K562 (cell line): ENCODE data around the gene ARMC6. TPM values are rescaled to one million over a fixed set of nuclear protein-coding genes. Genes with fewer than 3 reads are reported as not detected.

Experiments used
- ATAC-seq: fragments of 200-7000 bp; cut with Tn5 transposase; 3 replicates; pipeline ENCODE4 v1.9.1; 2020; ENCODE audit warnings: moderate library complexity
- BruUV-seq: library from RNA; stranded (reverse); fragments of 400-500 nt; replicated peaks from 2 replicates; lab custom pipeline; 2021; lab: Mats Ljungman, UMichigan
- CTCF ChIA-PET: fragments of 300-600 bp; formaldehyde crosslinking; extraction: SDS; loops from one replicate; lab custom pipeline; 2021; ENCODE audit warnings: low intra/inter-chr PET ratio; lab: Yijun Ruan, JAX
- POLR2A ChIA-PET: fragments of 300-600, 350-650 bp; sonication (Branson Sonifier 250); formaldehyde crosslinking; extraction: SDS; loops from one replicate; lab custom pipeline; 2021; ENCODE audit warnings: antibody characterized with exemption, inconsistent platforms; lab: Yijun Ruan, JAX
- DNase-seq, 4 experiments: peaks; one replicate each; pipeline versions ENCODE4 v3.0.0 to v3.0.0-alpha.2; 2011 to 2018; ENCODE audit warnings: low spot score in 3 of 4, mixed read lengths in 3 of 4; ENCODE audit errors: extremely low read depth in 1 of 4
- FAIRE-seq: peaks from 2 replicates; lab custom pipeline; 2011; peaks lifted over from hg19 to GRCh38; lab: Jason Lieb, UNC
- H2AFZ ChIP-seq: 2 replicates; pipeline ENCODE4 v1.6.0; 2011; ENCODE audit warnings: low read depth, low read length, control low read depth, inconsistent platforms
- H3K27ac ChIP-seq: fragments of 200-600 bp; 3 replicates; pipeline ENCODE4 v1.8.0; 2011; ENCODE audit warnings: low read depth, mild to moderate bottlenecking, control low read depth, inconsistent platforms, low read length, moderate library complexity, mixed read lengths; ENCODE audit errors: extremely low read depth
- H3K27me3 ChIP-seq, 2 experiments: fragments of 300-600 bp in 1 of 2; 2 replicates in 1 of 2; 3 replicates in 1 of 2; pipeline versions ENCODE4 v1.6.0 to v1.8.0; 2011; ENCODE audit warnings: inconsistent platforms in 2 of 2, low read length in 2 of 2, mild to moderate bottlenecking in 1 of 2, mixed read lengths in 1 of 2, moderate library complexity in 1 of 2; ENCODE audit not compliant: control insufficient read depth in 2 of 2, insufficient read depth in 2 of 2
- H3K36me3 ChIP-seq: fragments of 300-600 bp; 3 replicates; pipeline ENCODE4 v1.8.0; 2011; ENCODE audit warnings: mild to moderate bottlenecking, low read length, inconsistent platforms; ENCODE audit not compliant: control insufficient read depth, insufficient read depth
- H3K4me1 ChIP-seq, 2 experiments: fragments of 200-600 bp in 1 of 2; replicated peaks in 1 of 2; 2 replicates in 1 of 2; 3 replicates in 1 of 2; pipeline versions ENCODE4 v1.5.1 to v1.8.0; 2011; ENCODE audit warnings: inconsistent platforms in 2 of 2, low read length in 2 of 2, mild to moderate bottlenecking in 1 of 2, mixed read lengths in 1 of 2, moderate library complexity in 1 of 2; ENCODE audit not compliant: control insufficient read depth in 2 of 2, insufficient read depth in 2 of 2
- H3K4me2 ChIP-seq: 2 replicates; pipeline ENCODE4 v1.6.1; 2011; ENCODE audit warnings: low read length, control low read depth, inconsistent platforms, mixed read lengths; ENCODE audit not compliant: insufficient read depth
- H3K4me3 ChIP-seq: fragments of 200-600 bp; sonication (generic), shearing (Covaris generic); 2 replicates; pipeline ENCODE4 v1.5.1; 2016; ENCODE audit warnings: control low read depth, inconsistent platforms
- H3K79me2 ChIP-seq: fragments of 200-600 bp; 3 replicates; pipeline ENCODE4 v1.8.0; 2011; ENCODE audit warnings: low read length, inconsistent platforms; ENCODE audit not compliant: control insufficient read depth, insufficient read depth
- H3K9ac ChIP-seq, 2 experiments: 2 replicates each; pipeline versions ENCODE4 v1.6.0 to v1.6.1; 2011; ENCODE audit warnings: low read depth in 2 of 2, low read length in 2 of 2, control low read depth in 1 of 2, inconsistent platforms in 1 of 2, mild to moderate bottlenecking in 1 of 2, mixed read lengths in 1 of 2; ENCODE audit not compliant: insufficient read depth in 1 of 2
- H3K9me1 ChIP-seq: one replicate; pipeline ENCODE4 v1.6.0; 2011; ENCODE audit warnings: inconsistent platforms, mild to moderate bottlenecking, low read length, moderate library complexity; ENCODE audit not compliant: control insufficient read depth, insufficient read depth
- H3K9me3 ChIP-seq: replicated peaks from 2 replicates; pipeline ENCODE4 v1.5.1; 2011; ENCODE audit warnings: low read depth, low read length, inconsistent platforms; ENCODE audit not compliant: control insufficient read depth, insufficient read depth
- H4K20me1 ChIP-seq: replicated peaks from 2 replicates; pipeline ENCODE4 v1.6.1; 2011; ENCODE audit warnings: low read length, inconsistent platforms, mixed read lengths; ENCODE audit not compliant: control insufficient read depth, insufficient read depth
- CC2D1A ChIP-seq: fragments of 450-650 bp; IDR thresholded peaks from 2 replicates; pipeline ENCODE4 v1.6.1; 2017; ENCODE audit warnings: mild to moderate bottlenecking
- POLR2G ChIP-seq: fragments of 200-400 bp; formaldehyde crosslinking; IDR thresholded peaks from 2 replicates; pipeline ENCODE4 v1.6.1; 2017; ENCODE audit warnings: low read depth, mild to moderate bottlenecking, antibody characterized with exemption, low read length, moderate library complexity
- WGBS: fragments of 100-300 bp; shearing (Covaris generic); methylation state at CpG from one replicate; pipeline ENCODE4 v1.1.6; 2016; ENCODE audit warnings: low coverage, mixed read lengths; ENCODE audit not compliant: insufficient coverage; ENCODE audit errors: missing lambda C conversion rate; 5-methylcytosine and 5-hydroxymethylcytosine counted together
- in situ Hi-C: fragments of 300-500 bp; cut with MboI; formaldehyde crosslinking; loops from 4 replicates; pipeline ENCODE4 v1.15.0; 2018; ENCODE audit warnings: inconsistent platforms, mixed read lengths
- intact Hi-C: fragments of 100-400 bp; cut with micrococcal nuclease; formaldehyde crosslinking; loops from 2 replicates; pipeline ENCODE4 v1.14.2; 2022
- polyA plus RNA-seq, 8 experiments: library from polyadenylated mRNA; depleted of rRNA in 4 of 8; stranded (reverse) in 5 of 8; unstranded in 3 of 8; fragments of >200 nt; fragmentation: Nextera tagmentation in 2 of 8; fragmentation: Illumina TruSeq in 1 of 8; extraction: Ambion mirVana in 2 of 8; extraction: Trizol in 1 of 8; gene quantifications; 2 replicates each; pipeline versions ENCODE4 v1.2.1 to v1.2.3, GENCODE V29; 2011 to 2014; ENCODE audit warnings: inconsistent platforms in 1 of 8, missing spikeins in 1 of 8
- total RNA-seq, 7 experiments: library from RNA; depleted of rRNA in 6 of 7; stranded (reverse); fragments of >200 nt in 6 of 7; fragmentation: Illumina TruSeq in 2 of 7; extraction: Trizol in 2 of 7; gene quantifications; 2 replicates each; pipeline versions ENCODE4 v1.2.1 to v1.2.3, GENCODE V29; 2011 to 2021; ENCODE audit warnings: low replicate concordance in 1 of 7
- TF ChIP-seq, protein P1 (sequence below): conservative IDR thresholded peaks from 2 replicates; pipeline ENCODE4 v1.6.1; 2011; ENCODE audit warnings: low read depth, mild to moderate bottlenecking, low read length; ENCODE audit not compliant: control insufficient read depth

Gene ARMC6
- total and polyA plus RNA-seq, 9 of the 15 experiments (the other 6 are each of a cell fraction or from before 2014, with no cell fraction given), result 2.1 to 93.4 (median 63.6) TPM

- Histone ChIP-seq H3K27me3 (no peaks in the 10 kb centered on the region), H3K9ac (peak overlapping the region in 1 of 2 experiments; percentile 8; a peak in 1 of 4 replicates)
- TF ChIP-seq POLR2G (0 out of 2 replicates have a peak, but pooled peaks have one; percentile 34), CC2D1A (no peak)
- TF ChIP-seq, protein P1, sequence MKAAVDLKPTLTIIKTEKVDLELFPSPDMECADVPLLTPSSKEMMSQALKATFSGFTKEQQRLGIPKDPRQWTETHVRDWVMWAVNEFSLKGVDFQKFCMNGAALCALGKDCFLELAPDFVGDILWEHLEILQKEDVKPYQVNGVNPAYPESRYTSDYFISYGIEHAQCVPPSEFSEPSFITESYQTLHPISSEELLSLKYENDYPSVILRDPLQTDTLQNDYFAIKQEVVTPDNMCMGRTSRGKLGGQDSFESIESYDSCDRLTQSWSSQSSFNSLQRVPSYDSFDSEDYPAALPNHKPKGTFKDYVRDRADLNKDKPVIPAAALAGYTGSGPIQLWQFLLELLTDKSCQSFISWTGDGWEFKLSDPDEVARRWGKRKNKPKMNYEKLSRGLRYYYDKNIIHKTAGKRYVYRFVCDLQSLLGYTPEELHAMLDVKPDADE, result no peak
- TF ChIP-seq, all 486 proteins: peak for 1
- Histone ChIP-seq H3K36me3 (peaks cover 93% of the 10 kb centered on the region; the same call in 2 of the 3 replicates), H3K4me2 (no peak overlapping the region), H3K4me1 (no peaks in the 10 kb centered on the region), H4K20me1 (peaks cover 3% of the 10 kb centered on the region; the same call in 1 of the 2 replicates), H3K27ac (no peak overlapping the region), H3K79me2 (no peaks in the 10 kb centered on the region), H3K4me3 (no peak overlapping the region), H3K9me3 (no peaks in the 10 kb centered on the region), H3K9me1 (peaks cover 4% of the 10 kb centered on the region), H2AFZ (no peak overlapping the region)
- no peak for FAIRE-seq
- ChIA-PET POLR2A (interaction anchor here (0.5 to 1.6 kb wide), 9 partner anchors 11 to 678 kb away, joined by 3 to 7 read pairs (median 3); no protein-coding TSS in a partner anchor), CTCF (no interaction called here)
- intact Hi-C loops, result loop anchor here (5.0 kb wide), 1 partner anchor 138 kb away; the partner anchor contains the start of gene TMEM161A
- in situ Hi-C loops, result no loop called here
- 83% methylated on average over 13 of the region's 14 CpGs for WGBS
- no peak for ATAC-seq
- no peak for DNase-seq
- no TSS peak for BruUV-seq
Observed at GRCh38 chr19:18999016-18999758, 34.2 kb upstream of the ARMC6 start.
